ENCODE measurements around the gene ATXN7L2.

Gene ATXN7L2

GRCh38 chr1:109516872-109517271, 33.2 kb downstream of the ATXN7L2 start:
- TF ChIP-seq FOXP2 (optimal IDR thresholded peaks at IDR 0.05; ENCODE audit: borderline replicate concordance, extremely low read depth, extremely low read length, insufficient read depth): no peak
- no peak for TF ChIP-seq POLR2AphosphoS5 (IDR thresholded peaks at IDR 0.05; ENCODE audit: low read depth, low read length)
- no peak for TF ChIP-seq REST (IDR thresholded peaks at IDR 0.05; ENCODE audit: insufficient read depth in 1 of 2, low read depth in 2 of 2, low read length in 2 of 2)
- no peak for TF ChIP-seq SIN3A (IDR thresholded peaks at IDR 0.05; ENCODE audit: borderline replicate concordance, insufficient read depth, low read length)
- TF ChIP-seq TAF1 (IDR thresholded peaks at IDR 0.05; ENCODE audit: borderline replicate concordance, insufficient read depth, low read length): no peak

- TF ChIP-seq TAF1 (IDR thresholded peaks at IDR 0.05; ENCODE audit: borderline replicate concordance, insufficient read depth, low read length): no peak
- TF ChIP-seq FOXP2 (optimal IDR thresholded peaks at IDR 0.05; ENCODE audit: borderline replicate concordance, extremely low read depth, extremely low read length, insufficient read depth): no peak
- TF ChIP-seq POLR2AphosphoS5 (IDR thresholded peaks at IDR 0.05; ENCODE audit: low read depth, low read length): no peak
- TF ChIP-seq SIN3A (IDR thresholded peaks at IDR 0.05; ENCODE audit: borderline replicate concordance, insufficient read depth, low read length): no peak
- TF ChIP-seq REST (IDR thresholded peaks at IDR 0.05; ENCODE audit: insufficient read depth in 1 of 2, low read depth in 2 of 2, low read length in 2 of 2): no peak
Observed at GRCh38 chr1:109517337-109517736, 33.6 kb downstream of the ATXN7L2 start.

- TF ChIP-seq REST (IDR thresholded peaks at IDR 0.05; ENCODE audit: insufficient read depth in 1 of 2, low read depth in 2 of 2, low read length in 2 of 2): no peak
- TF ChIP-seq FOXP2 (optimal IDR thresholded peaks at IDR 0.05; ENCODE audit: borderline replicate concordance, extremely low read depth, extremely low read length, insufficient read depth): no peak
- no peak for TF ChIP-seq POLR2AphosphoS5 (IDR thresholded peaks at IDR 0.05; ENCODE audit: low read depth, low read length)
- TF ChIP-seq SIN3A (IDR thresholded peaks at IDR 0.05; ENCODE audit: borderline replicate concordance, insufficient read depth, low read length): no peak
- TF ChIP-seq TAF1 (IDR thresholded peaks at IDR 0.05; ENCODE audit: borderline replicate concordance, insufficient read depth, low read length): no peak
Observed at GRCh38 chr1:109521002-109521951, 37.6 kb downstream of the ATXN7L2 start.

- TF ChIP-seq SIN3A (IDR thresholded peaks at IDR 0.05; ENCODE audit: borderline replicate concordance, insufficient read depth, low read length): no peak
- no peak for TF ChIP-seq POLR2AphosphoS5 (IDR thresholded peaks at IDR 0.05; ENCODE audit: low read depth, low read length)
- TF ChIP-seq TAF1 (IDR thresholded peaks at IDR 0.05; ENCODE audit: borderline replicate concordance, insufficient read depth, low read length): no peak
- TF ChIP-seq FOXP2 (optimal IDR thresholded peaks at IDR 0.05; ENCODE audit: borderline replicate concordance, extremely low read depth, extremely low read length, insufficient read depth): no peak
- TF ChIP-seq REST (IDR thresholded peaks at IDR 0.05; ENCODE audit: insufficient read depth in 1 of 2, low read depth in 2 of 2, low read length in 2 of 2): no peak
Observed at GRCh38 chr1:109522026-109522425, 38.3 kb downstream of the ATXN7L2 start.
